SK-N-MC (cell line): ENCODE results near the gene TYK2.

Experiments
- EZH2 ChIP-seq: fragments of 200-600 bp; sonication (generic); IDR thresholded peaks from one replicate; pipeline ENCODE4 v1.6.1; 2017; ENCODE audit warnings: antibody characterized with exemption
- POLR2AphosphoS5 ChIP-seq: IDR thresholded peaks from 2 replicates; pipeline ENCODE4 v1.6.1; 2012; ENCODE audit warnings: mild to moderate bottlenecking, low read depth, low read length, borderline replicate concordance

DNA sequence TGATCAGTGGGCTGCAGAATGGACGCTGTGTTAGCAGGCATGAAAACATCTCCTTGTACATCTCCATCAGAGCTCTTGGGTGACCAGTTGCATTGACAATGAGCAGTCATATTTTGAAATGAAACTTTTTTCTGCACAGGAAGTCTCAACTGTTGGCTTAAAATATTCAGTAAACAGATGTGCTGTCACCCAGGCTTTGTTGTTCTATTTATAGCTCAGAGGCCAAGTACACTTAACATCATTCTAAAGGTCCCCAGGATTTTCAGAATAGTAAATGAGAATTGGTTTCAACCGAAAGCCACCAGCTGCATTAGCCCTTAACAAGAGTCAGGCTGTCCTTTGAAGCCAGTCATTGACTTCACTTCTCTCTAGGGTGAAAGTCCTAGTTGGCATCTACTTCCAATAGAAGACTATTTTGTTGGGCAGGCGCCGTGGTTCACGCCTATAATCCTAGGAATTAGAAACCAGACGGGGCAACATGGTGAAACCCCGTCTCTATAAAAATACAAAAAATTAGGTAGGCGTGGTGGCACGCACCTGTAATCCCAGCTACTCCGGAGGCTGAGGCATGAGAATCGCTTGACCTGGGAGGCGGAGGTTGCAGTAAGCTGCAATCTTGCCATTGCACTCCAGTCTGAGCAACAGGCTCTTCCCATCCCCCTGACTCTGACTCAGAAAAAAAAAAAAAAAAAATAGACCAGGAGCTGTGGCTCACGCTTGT is 32.0 kb upstream of the TYK2 start:
- TF ChIP-seq POLR2AphosphoS5 (no peak), EZH2 (no peak)
